ENCODE results near the gene DCXR. TPM values are rescaled to one million over a fixed set of nuclear protein-coding genes. Genes with fewer than 3 reads are reported as not detected.
A peak's percentile ranks its signal among the peaks of the same experiment; 100 is the strongest.

Gene DCXR
- total and polyA plus RNA-seq, 2 of the 13 experiments (the other 11 are each of a cell fraction or from before 2014, with no cell fraction given), result 287 to 311 TPM

DNA sequence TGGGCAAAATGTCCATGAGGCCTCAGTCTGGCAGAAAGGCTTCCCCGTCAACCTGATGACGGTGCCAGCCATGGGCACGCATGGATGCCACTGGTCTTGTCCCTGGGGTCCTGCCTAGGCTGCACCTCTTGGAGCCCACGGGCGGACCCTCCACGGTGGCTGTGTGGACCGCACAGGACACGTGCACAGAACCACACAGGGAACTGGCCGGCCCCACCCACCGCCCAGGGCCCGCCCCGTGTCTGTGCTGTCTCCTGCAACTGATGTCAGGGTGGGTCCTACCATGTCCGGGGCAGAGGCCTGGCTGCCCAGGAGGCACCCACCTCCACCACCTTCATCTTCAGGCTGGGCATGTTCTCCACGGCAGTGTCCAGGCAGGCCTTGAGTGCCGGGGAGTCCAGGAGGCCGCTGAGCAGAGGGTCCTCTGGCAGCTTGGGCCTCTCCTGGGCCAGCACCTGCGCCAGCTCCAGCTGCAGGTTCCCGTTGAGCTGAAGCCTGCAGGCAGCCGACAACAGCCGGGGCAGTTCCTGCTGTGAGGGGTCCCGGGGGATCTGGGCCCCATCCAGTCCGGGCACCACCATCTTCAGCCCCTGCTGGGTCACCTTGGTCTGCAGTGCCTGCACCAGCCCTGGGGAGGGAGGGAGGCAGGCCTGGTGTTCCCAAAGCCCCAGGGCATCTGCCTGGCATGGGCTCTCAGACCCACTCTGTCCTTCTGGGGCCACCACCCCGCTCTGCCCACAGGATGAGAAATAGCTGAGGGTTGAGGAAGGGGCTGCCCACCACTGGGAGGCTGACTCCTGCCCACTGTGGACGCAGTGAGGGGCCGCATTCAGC lies 48.7 kb upstream of the DCXR start (continued):
- TF ChIP-seq, protein P1, sequence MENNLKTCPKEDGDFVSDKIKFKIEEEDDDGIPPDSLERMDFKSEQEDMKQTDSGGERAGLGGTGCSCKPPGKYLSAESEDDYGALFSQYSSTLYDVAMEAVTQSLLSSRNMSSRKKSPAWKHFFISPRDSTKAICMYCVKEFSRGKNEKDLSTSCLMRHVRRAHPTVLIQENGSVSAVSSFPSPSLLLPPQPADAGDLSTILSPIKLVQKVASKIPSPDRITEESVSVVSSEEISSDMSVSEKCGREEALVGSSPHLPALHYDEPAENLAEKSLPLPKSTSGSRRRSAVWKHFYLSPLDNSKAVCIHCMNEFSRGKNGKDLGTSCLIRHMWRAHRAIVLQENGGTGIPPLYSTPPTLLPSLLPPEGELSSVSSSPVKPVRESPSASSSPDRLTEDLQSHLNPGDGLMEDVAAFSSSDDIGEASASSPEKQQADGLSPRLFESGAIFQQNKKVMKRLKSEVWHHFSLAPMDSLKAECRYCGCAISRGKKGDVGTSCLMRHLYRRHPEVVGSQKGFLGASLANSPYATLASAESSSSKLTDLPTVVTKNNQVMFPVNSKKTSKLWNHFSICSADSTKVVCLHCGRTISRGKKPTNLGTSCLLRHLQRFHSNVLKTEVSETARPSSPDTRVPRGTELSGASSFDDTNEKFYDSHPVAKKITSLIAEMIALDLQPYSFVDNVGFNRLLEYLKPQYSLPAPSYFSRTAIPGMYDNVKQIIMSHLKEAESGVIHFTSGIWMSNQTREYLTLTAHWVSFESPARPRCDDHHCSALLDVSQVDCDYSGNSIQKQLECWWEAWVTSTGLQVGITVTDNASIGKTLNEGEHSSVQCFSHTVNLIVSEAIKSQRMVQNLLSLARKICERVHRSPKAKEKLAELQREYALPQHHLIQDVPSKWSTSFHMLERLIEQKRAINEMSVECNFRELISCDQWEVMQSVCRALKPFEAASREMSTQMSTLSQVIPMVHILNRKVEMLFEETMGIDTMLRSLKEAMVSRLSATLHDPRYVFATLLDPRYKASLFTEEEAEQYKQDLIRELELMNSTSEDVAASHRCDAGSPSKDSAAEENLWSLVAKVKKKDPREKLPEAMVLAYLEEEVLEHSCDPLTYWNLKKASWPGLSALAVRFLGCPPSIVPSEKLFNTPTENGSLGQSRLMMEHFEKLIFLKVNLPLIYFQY (CRISPR knock-in tag; IDR thresholded peaks at IDR 0.05; ENCODE audit: borderline replicate concordance), result no peak
- TF ChIP-seq SOX6 (IDR thresholded peaks at IDR 0.05) (no peak), SOX6 (CRISPR knock-in tag; IDR thresholded peaks at IDR 0.05) (no peak), IRF2 (CRISPR knock-in tag; IDR thresholded peaks at IDR 0.05) (no peak), SNAPC2 (CRISPR knock-in tag; IDR thresholded peaks at IDR 0.05) (no peak), TBX2 (CRISPR knock-in tag; IDR thresholded peaks at IDR 0.05; ENCODE audit: borderline replicate concordance) (no peak), ZNF749 (CRISPR knock-in tag; IDR thresholded peaks at IDR 0.05; ENCODE audit: borderline replicate concordance) (no peak), RBM22 (optimal IDR thresholded peaks at IDR 0.05; ENCODE audit: low read length) (peak; percentile 62), MZF1 (CRISPR knock-in tag; IDR thresholded peaks at IDR 0.05; ENCODE audit: borderline replicate concordance) (no peak), ATF1 (CRISPR knock-in tag; IDR thresholded peaks at IDR 0.05) (no peak), RXRB (CRISPR knock-in tag; IDR thresholded peaks at IDR 0.05; ENCODE audit: borderline replicate concordance) (no peak), ZNF607 (CRISPR knock-in tag; IDR thresholded peaks at IDR 0.05; ENCODE audit: borderline replicate concordance) (no peak), SAP130 (CRISPR knock-in tag; IDR thresholded peaks at IDR 0.05; ENCODE audit: low read depth) (no peak), ZNF329 (CRISPR knock-in tag; IDR thresholded peaks at IDR 0.05; ENCODE audit: low read depth) (no peak), FLYWCH1 (CRISPR knock-in tag; IDR thresholded peaks at IDR 0.05) (no peak), POLR2G (IDR thresholded peaks at IDR 0.05; ENCODE audit: low read depth, low read length) (peak; percentile 19; the same call in 1 of the 2 replicates), ZNF777 (CRISPR knock-in tag; IDR thresholded peaks at IDR 0.05) (no peak), GATAD2A (CRISPR knock-in tag; IDR thresholded peaks at IDR 0.05) (no peak), NFE2 (CRISPR knock-in tag; IDR thresholded peaks at IDR 0.05) (no peak), ZSCAN22 (CRISPR knock-in tag; IDR thresholded peaks at IDR 0.05) (no peak), CBFB (CRISPR knock-in tag; IDR thresholded peaks at IDR 0.05) (no peak), ZMYM2 (CRISPR knock-in tag; IDR thresholded peaks at IDR 0.05) (no peak), POLR2A (IDR thresholded peaks at IDR 0.05; ENCODE audit: insufficient read depth in 1 of 2, low read depth in 2 of 2, low read length in 2 of 2) (peak in 1 of 2 experiments; percentile 45; a peak in 3 of 4 replicates)
- TF ChIP-seq, protein P2, sequence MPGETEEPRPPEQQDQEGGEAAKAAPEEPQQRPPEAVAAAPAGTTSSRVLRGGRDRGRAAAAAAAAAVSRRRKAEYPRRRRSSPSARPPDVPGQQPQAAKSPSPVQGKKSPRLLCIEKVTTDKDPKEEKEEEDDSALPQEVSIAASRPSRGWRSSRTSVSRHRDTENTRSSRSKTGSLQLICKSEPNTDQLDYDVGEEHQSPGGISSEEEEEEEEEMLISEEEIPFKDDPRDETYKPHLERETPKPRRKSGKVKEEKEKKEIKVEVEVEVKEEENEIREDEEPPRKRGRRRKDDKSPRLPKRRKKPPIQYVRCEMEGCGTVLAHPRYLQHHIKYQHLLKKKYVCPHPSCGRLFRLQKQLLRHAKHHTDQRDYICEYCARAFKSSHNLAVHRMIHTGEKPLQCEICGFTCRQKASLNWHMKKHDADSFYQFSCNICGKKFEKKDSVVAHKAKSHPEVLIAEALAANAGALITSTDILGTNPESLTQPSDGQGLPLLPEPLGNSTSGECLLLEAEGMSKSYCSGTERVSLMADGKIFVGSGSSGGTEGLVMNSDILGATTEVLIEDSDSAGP (CRISPR knock-in tag; IDR thresholded peaks at IDR 0.05; ENCODE audit: borderline replicate concordance), result 0 out of 2 replicates have a peak, but pooled peaks have one; percentile 10
- TF ChIP-seq, protein P3, sequence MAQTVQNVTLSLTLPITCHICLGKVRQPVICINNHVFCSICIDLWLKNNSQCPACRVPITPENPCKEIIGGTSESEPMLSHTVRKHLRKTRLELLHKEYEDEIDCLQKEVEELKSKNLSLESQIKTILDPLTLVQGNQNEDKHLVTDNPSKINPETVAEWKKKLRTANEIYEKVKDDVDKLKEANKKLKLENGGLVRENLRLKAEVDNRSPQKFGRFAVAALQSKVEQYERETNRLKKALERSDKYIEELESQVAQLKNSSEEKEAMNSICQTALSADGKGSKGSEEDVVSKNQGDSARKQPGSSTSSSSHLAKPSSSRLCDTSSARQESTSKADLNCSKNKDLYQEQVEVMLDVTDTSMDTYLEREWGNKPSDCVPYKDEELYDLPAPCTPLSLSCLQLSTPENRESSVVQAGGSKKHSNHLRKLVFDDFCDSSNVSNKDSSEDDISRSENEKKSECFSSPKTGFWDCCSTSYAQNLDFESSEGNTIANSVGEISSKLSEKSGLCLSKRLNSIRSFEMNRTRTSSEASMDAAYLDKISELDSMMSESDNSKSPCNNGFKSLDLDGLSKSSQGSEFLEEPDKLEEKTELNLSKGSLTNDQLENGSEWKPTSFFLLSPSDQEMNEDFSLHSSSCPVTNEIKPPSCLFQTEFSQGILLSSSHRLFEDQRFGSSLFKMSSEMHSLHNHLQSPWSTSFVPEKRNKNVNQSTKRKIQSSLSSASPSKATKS (CRISPR knock-in tag; IDR thresholded peaks at IDR 0.05), result no peak
